Trophoblast cell (in vitro differentiated cells and primary cell): ENCODE results near the gene TMEM231.

ENCODE experiments used
- DNase-seq, 2 donors: peaks; one replicate each; pipeline ENCODE4 v3.0.0-alpha.2; 2016
- H2AFZ ChIP-seq: 2 replicates; pipeline ENCODE4 v1.6.1; 2013; ENCODE audit warnings: low read length, moderate library complexity, mild to moderate bottlenecking; ENCODE audit not compliant: insufficient read depth, poor library complexity
- H2AK5ac ChIP-seq: 2 replicates; pipeline ENCODE4 v1.6.1; 2013; ENCODE audit warnings: mild to moderate bottlenecking, low read length
- H2BK120ac ChIP-seq: 2 replicates; pipeline ENCODE4 v1.6.1; 2013; ENCODE audit warnings: low read length, mild to moderate bottlenecking, moderate library complexity; ENCODE audit not compliant: insufficient read depth, poor library complexity
- H2BK12ac ChIP-seq: 2 replicates; pipeline ENCODE4 v1.6.1; 2013; ENCODE audit warnings: mild to moderate bottlenecking, low read length, moderate library complexity
- H2BK5ac ChIP-seq: 2 replicates; pipeline ENCODE4 v1.6.1; 2013; ENCODE audit warnings: low read length, low read depth, moderate library complexity, mild to moderate bottlenecking; ENCODE audit not compliant: poor library complexity
- H3K14ac ChIP-seq: 2 replicates; pipeline ENCODE4 v1.6.1; 2013; ENCODE audit warnings: mild to moderate bottlenecking, low read length
- H3K18ac ChIP-seq: 2 replicates; pipeline ENCODE4 v1.6.1; 2013; ENCODE audit warnings: mild to moderate bottlenecking, low read length
- H3K23ac ChIP-seq: 2 replicates; pipeline ENCODE4 v1.6.1; 2013; ENCODE audit warnings: low read length
- H3K27ac ChIP-seq: 2 replicates; pipeline ENCODE4 v1.5.1; 2013; ENCODE audit warnings: low read depth, mild to moderate bottlenecking, inconsistent platforms, low read length, moderate library complexity
- H3K27me3 ChIP-seq: 2 replicates; pipeline ENCODE4 v1.6.1; 2013; ENCODE audit warnings: inconsistent platforms, mild to moderate bottlenecking, low read length, moderate library complexity; ENCODE audit not compliant: insufficient read depth
- H3K36me3 ChIP-seq, 2 experiments: 1 replicate in 1 of 2; 2 replicates in 1 of 2; pipeline ENCODE4 v1.6.1; 2013; ENCODE audit warnings: low read length in 2 of 2, mild to moderate bottlenecking in 2 of 2, moderate library complexity in 1 of 2; ENCODE audit not compliant: insufficient read depth in 2 of 2, control insufficient read depth in 1 of 2
- H3K4ac ChIP-seq: 2 replicates; pipeline ENCODE4 v1.6.1; 2013; ENCODE audit warnings: low read depth, mild to moderate bottlenecking, low read length, moderate library complexity
- H3K4me1 ChIP-seq, 2 experiments: 1 replicate in 1 of 2; 2 replicates in 1 of 2; pipeline ENCODE4 v1.6.1; 2013; ENCODE audit warnings: low read length in 2 of 2, mild to moderate bottlenecking in 2 of 2, moderate library complexity in 1 of 2; ENCODE audit not compliant: insufficient read depth in 2 of 2, control insufficient read depth in 1 of 2
- H3K4me2 ChIP-seq: 2 replicates; pipeline ENCODE4 v1.6.1; 2013; ENCODE audit warnings: inconsistent platforms, mild to moderate bottlenecking, low read length, moderate library complexity
- H3K4me3 ChIP-seq: 2 replicates; pipeline ENCODE4 v1.5.1; 2013; ENCODE audit warnings: mild to moderate bottlenecking, low read depth, low read length, inconsistent platforms
- H3K79me1 ChIP-seq: one replicate; pipeline ENCODE4 v1.6.1; 2013; ENCODE audit warnings: low read length
- H3K79me2 ChIP-seq: 2 replicates; pipeline ENCODE4 v1.6.1; 2013; ENCODE audit warnings: low read length, mild to moderate bottlenecking; ENCODE audit not compliant: control insufficient read depth, insufficient read depth, poor library complexity
- H3K9ac ChIP-seq: 2 replicates; pipeline ENCODE4 v1.6.1; 2013; ENCODE audit warnings: mild to moderate bottlenecking, low read length
- H3K9me3 ChIP-seq: 2 replicates; pipeline ENCODE4 v1.6.1; 2013; ENCODE audit warnings: low read depth, mild to moderate bottlenecking, control low read depth, inconsistent platforms, low read length; ENCODE audit not compliant: insufficient read depth
- H4K12ac ChIP-seq: 2 replicates; pipeline ENCODE4 v1.6.1; 2013; ENCODE audit warnings: low read depth, mild to moderate bottlenecking, low read length, moderate library complexity
- H4K8ac ChIP-seq: 2 replicates; pipeline ENCODE4 v1.6.1; 2013; ENCODE audit warnings: low read depth, mild to moderate bottlenecking, low read length, moderate library complexity
- H4K91ac ChIP-seq: one replicate; pipeline ENCODE4 v1.6.1; 2013; ENCODE audit warnings: low read depth, mild to moderate bottlenecking, low read length, moderate library complexity
- WGBS: extraction: QIAGEN DNeasy Blood & Tissue Kit; methylation state at CpG from one replicate; pipeline ENCODE4 v1.1.7; 2013; ENCODE audit warnings: missing lambda C conversion rate; ENCODE audit not compliant: insufficient read length, insufficient coverage; ENCODE audit errors: extremely low coverage; 5-methylcytosine and 5-hydroxymethylcytosine counted together

The TMEM231 gene

DNA sequence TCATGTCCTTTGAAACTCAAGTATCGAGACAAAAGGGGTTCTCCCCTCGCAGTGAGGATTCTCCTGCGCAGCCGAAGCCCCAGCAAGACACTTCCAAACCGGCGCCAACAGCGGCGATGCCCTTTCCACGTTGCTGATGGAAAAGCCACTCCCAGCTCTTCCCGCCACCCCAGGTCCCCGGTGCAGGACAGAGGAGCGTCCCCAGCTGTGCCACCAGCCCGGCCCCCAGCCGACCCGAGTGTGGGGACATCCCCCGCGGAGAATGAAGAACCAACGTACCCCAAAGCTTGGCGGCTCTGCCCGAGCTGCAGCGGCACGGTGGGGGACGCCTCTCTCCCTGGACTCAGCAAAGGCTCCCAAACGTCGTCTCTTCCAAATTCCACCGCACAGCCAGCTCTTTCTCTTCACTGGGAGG lies 61.4 kb downstream of the TMEM231 start:
- no peak for DNase-seq
- WGBS: no CpG with 5 or more reads among the region's 26 CpGs
- H2AFZ ChIP-seq: peak overlapping the region; percentile 61

DNA sequence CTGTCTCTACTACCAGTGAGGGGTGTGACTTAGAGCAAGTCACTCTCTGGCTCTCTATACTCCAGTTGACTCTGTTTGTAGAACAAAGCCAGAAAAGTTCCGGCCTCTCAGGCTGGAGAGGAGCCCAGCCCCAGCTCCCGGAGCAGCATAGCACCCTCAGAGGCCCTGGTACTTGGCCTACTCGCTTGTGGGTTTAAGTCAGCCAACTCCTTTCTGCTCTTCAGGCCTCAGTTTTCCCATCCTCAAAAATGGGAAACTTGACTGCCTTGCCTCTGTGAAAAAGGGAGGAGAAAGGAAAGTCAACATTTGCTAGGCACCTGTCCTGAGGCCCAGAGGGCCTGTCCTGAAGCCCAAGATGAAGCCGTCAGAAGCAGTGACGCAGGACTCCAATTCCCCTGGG lies 61.9 kb downstream of the TMEM231 start:
- H2BK12ac ChIP-seq: no peak overlapping the region
- no peak overlapping the region for H2AFZ ChIP-seq
- H3K27me3 ChIP-seq: peaks cover 12% of the 10 kb centered on the region
- H2BK5ac ChIP-seq: no peak overlapping the region
- no peaks in the 10 kb centered on the region for H3K79me2 ChIP-seq
- no peak overlapping the region for H2AK5ac ChIP-seq
- no peak overlapping the region for H4K91ac ChIP-seq
- WGBS: no CpG with 5 or more reads among the region's 5 CpGs
- H3K23ac ChIP-seq: no peak overlapping the region
- no peak overlapping the region for H3K4ac ChIP-seq
- peak overlapping the region; percentile 87 for H3K4me2 ChIP-seq
- no peak overlapping the region for H3K27ac ChIP-seq
- no peak overlapping the region for H3K9ac ChIP-seq
- no peak overlapping the region for H4K8ac ChIP-seq
- no peak for DNase-seq
- H3K9me3 ChIP-seq: no peaks in the 10 kb centered on the region
- peaks cover 5% of the 10 kb centered on the region for H3K79me1 ChIP-seq
- no peaks in the 10 kb centered on the region for H3K36me3 ChIP-seq
- H4K12ac ChIP-seq: no peak overlapping the region
- H3K4me1 ChIP-seq: peaks cover 5 to 7% of the 10 kb centered on the region in 2 experiments
- no peak overlapping the region for H2BK120ac ChIP-seq
- no peak overlapping the region for H3K18ac ChIP-seq
- H3K4me3 ChIP-seq: no peak overlapping the region
- H3K14ac ChIP-seq: no peak overlapping the region

More for the DNA sequence above, 61.4 kb downstream of the TMEM231 start:
- Histone ChIP-seq H3K4me1 (peaks cover 5 to 7% of the 10 kb centered on the region in 2 experiments), H3K79me1 (peaks cover 5% of the 10 kb centered on the region), H4K91ac (no peak overlapping the region), H3K14ac (no peak overlapping the region), H2AK5ac (no peak overlapping the region), H3K4me2 (peak overlapping the region; percentile 87), H3K9ac (no peak overlapping the region), H3K18ac (no peak overlapping the region), H3K27me3 (peaks cover 12% of the 10 kb centered on the region), H4K12ac (peak overlapping the region; percentile 21), H2BK12ac (no peak overlapping the region), H3K23ac (no peak overlapping the region), H3K36me3 (no peaks in the 10 kb centered on the region), H2BK5ac (no peak overlapping the region), H3K79me2 (no peaks in the 10 kb centered on the region), H3K4ac (no peak overlapping the region), H4K8ac (peak overlapping the region; percentile 3), H2BK120ac (no peak overlapping the region), H3K9me3 (no peaks in the 10 kb centered on the region), H3K4me3 (peak overlapping the region; percentile 37), H3K27ac (no peak overlapping the region)

DNA sequence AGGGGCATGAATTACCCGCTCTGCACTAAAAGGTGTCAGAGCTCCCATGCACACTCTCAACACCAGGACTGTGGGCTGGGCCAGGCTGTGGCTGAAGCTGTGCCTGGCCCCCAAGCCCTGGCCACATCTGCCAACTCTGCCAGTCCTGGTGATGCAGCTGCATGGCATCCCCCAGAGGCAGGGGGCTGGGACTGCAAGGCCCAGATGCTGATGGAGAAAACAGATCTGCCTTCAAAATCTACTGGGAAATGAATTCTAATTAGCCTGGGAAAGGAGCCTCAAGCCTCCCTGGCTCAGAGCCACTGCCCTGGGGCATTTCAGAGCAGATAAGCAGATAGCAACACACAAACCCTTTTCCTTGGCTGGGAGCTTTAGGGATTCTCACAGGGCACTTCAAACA lies 64.2 kb downstream of the TMEM231 start:
- H3K4me3 ChIP-seq: no peak overlapping the region
- no peak overlapping the region for H2BK12ac ChIP-seq
- H3K18ac ChIP-seq: no peak overlapping the region
- peaks cover 5 to 7% of the 10 kb centered on the region in 2 experiments for H3K4me1 ChIP-seq
- no peaks in the 10 kb centered on the region for H3K36me3 ChIP-seq
- H3K23ac ChIP-seq: no peak overlapping the region
- H3K9me3 ChIP-seq: no peaks in the 10 kb centered on the region
- peak; percentile 72 to 85 for DNase-seq
- no peak overlapping the region for H4K8ac ChIP-seq
- H2BK5ac ChIP-seq: no peak overlapping the region
- no peak overlapping the region for H4K12ac ChIP-seq
- WGBS: no CpG with 5 or more reads among the region's 1 CpG
- H3K14ac ChIP-seq: no peak overlapping the region
- no peak overlapping the region for H2BK120ac ChIP-seq
- no peaks in the 10 kb centered on the region for H3K79me2 ChIP-seq
- no peak overlapping the region for H2AFZ ChIP-seq
- no peak overlapping the region for H2AK5ac ChIP-seq
- H3K4ac ChIP-seq: no peak overlapping the region
- peaks cover 12% of the 10 kb centered on the region for H3K27me3 ChIP-seq
- no peak overlapping the region for H3K27ac ChIP-seq
- no peak overlapping the region for H3K4me2 ChIP-seq
- no peak overlapping the region for H3K9ac ChIP-seq
- H4K91ac ChIP-seq: no peak overlapping the region
- H3K79me1 ChIP-seq: peaks cover 5% of the 10 kb centered on the region

- no peaks in the 10 kb centered on the region for H3K79me2 ChIP-seq
- H3K9ac ChIP-seq: no peak overlapping the region
- DNase-seq: no peak
- H2BK5ac ChIP-seq: no peak overlapping the region
- no peak overlapping the region for H3K23ac ChIP-seq
- H3K79me1 ChIP-seq: no peaks in the 10 kb centered on the region
- no peak overlapping the region for H4K8ac ChIP-seq
- no peak overlapping the region for H2BK12ac ChIP-seq
- H2AFZ ChIP-seq: no peak overlapping the region
- no peaks in the 10 kb centered on the region for H3K36me3 ChIP-seq
- no peak overlapping the region for H2AK5ac ChIP-seq
- H3K4ac ChIP-seq: no peak overlapping the region
- H3K4me2 ChIP-seq: no peak overlapping the region
- H3K4me1 ChIP-seq: peaks cover 0 to 2% of the 10 kb centered on the region in 2 experiments
- no peak overlapping the region for H4K12ac ChIP-seq
- H3K27me3 ChIP-seq: no peaks in the 10 kb centered on the region
- H3K18ac ChIP-seq: no peak overlapping the region
- no CpG with 5 or more reads among the region's 2 CpGs for WGBS
- no peak overlapping the region for H3K27ac ChIP-seq
- H3K9me3 ChIP-seq: no peaks in the 10 kb centered on the region
- no peak overlapping the region for H3K4me3 ChIP-seq
- H2BK120ac ChIP-seq: no peak overlapping the region
- no peak overlapping the region for H4K91ac ChIP-seq
- H3K14ac ChIP-seq: no peak overlapping the region
Measured at GRCh38 chr16:75488322-75488721, 67.7 kb downstream of the TMEM231 start.
